Activated naive CD4-positive, alpha-beta T cell treated with anti-CD3 and anti-CD28 coated beads, Interleukin-2, amount 50 U/mL, for 24 hours (primary cell): ENCODE results near the gene BTAF1.

Experiments
- H3K27ac Mint-ChIP-seq: one replicate; pipeline ENCODE4 v1.8.0; 2021; ENCODE audit warnings: mild to moderate bottlenecking, mixed read lengths
- H3K27me3 Mint-ChIP-seq: one replicate; pipeline ENCODE4 v1.8.0; 2021; ENCODE audit warnings: mixed read lengths
- H3K36me3 Mint-ChIP-seq: one replicate; pipeline ENCODE4 v1.8.0; 2021; ENCODE audit warnings: mixed read lengths
- H3K4me1 Mint-ChIP-seq: one replicate; pipeline ENCODE4 v1.8.0; 2021; ENCODE audit warnings: mixed read lengths
- H3K4me3 Mint-ChIP-seq: one replicate; pipeline ENCODE4 v1.8.0; 2021; ENCODE audit warnings: mild to moderate bottlenecking, mixed read lengths
- H3K9me3 Mint-ChIP-seq: one replicate; pipeline ENCODE4 v1.8.0; 2021; ENCODE audit warnings: mixed read lengths

Gene BTAF1

GRCh38 chr10:91896212-91896756 is 27.3 kb upstream of the BTAF1 start:
- Mint-ChIP-seq H3K36me3 (no peaks in the 10 kb centered on the region), H3K4me1 (peaks cover 4% of the 10 kb centered on the region), H3K27me3 (peaks cover 1% of the 10 kb centered on the region), H3K4me3 (no peak overlapping the region), H3K27ac (no peak overlapping the region), H3K9me3 (no peaks in the 10 kb centered on the region)

- Mint-ChIP-seq H3K27ac (no peak overlapping the region), H3K4me3 (no peak overlapping the region), H3K27me3 (peaks cover 1% of the 10 kb centered on the region), H3K4me1 (peaks cover 16% of the 10 kb centered on the region), H3K9me3 (no peaks in the 10 kb centered on the region), H3K36me3 (no peaks in the 10 kb centered on the region)
Measured at GRCh38 chr10:91897421-91897820, 26.1 kb upstream of the BTAF1 start.

- Mint-ChIP-seq H3K4me1 (peaks cover 27% of the 10 kb centered on the region), H3K36me3 (no peaks in the 10 kb centered on the region), H3K4me3 (peak overlapping the region; percentile 51), H3K27me3 (no peaks in the 10 kb centered on the region), H3K9me3 (no peaks in the 10 kb centered on the region), H3K27ac (peak overlapping the region; percentile 78)
Measured at GRCh38 chr10:91901784-91902677, 21.5 kb upstream of the BTAF1 start.

GRCh38 chr10:91907033-91907594 is 16.5 kb upstream of the BTAF1 start:
- peak overlapping the region; percentile 89 for H3K4me3 Mint-ChIP-seq
- H3K27ac Mint-ChIP-seq = peak overlapping the region; percentile 53
- no peaks in the 10 kb centered on the region for H3K9me3 Mint-ChIP-seq
- H3K4me1 Mint-ChIP-seq = peaks cover 32% of the 10 kb centered on the region
- no peaks in the 10 kb centered on the region for H3K27me3 Mint-ChIP-seq
- no peaks in the 10 kb centered on the region for H3K36me3 Mint-ChIP-seq

GRCh38 chr10:91907914-91908336 is 15.6 kb upstream of the BTAF1 start:
- no peaks in the 10 kb centered on the region for H3K9me3 Mint-ChIP-seq
- H3K36me3 Mint-ChIP-seq = no peaks in the 10 kb centered on the region
- peak overlapping the region; percentile 53 for H3K27ac Mint-ChIP-seq

GRCh38 chr10:91908337-91909116 is 15.0 kb upstream of the BTAF1 start:
- Mint-ChIP-seq H3K4me3 (peak overlapping the region; percentile 93), H3K27ac (peak overlapping the region; percentile 94), H3K27me3 (peaks cover 7% of the 10 kb centered on the region), H3K9me3 (no peaks in the 10 kb centered on the region), H3K4me1 (peaks cover 25% of the 10 kb centered on the region), H3K36me3 (no peaks in the 10 kb centered on the region)

More at GRCh38 chr10:91907914-91908336, 15.6 kb upstream of the BTAF1 start:
- H3K4me1 Mint-ChIP-seq = peaks cover 25% of the 10 kb centered on the region
- peaks cover 2% of the 10 kb centered on the region for H3K27me3 Mint-ChIP-seq
- peak overlapping the region; percentile 89 for H3K4me3 Mint-ChIP-seq

GRCh38 chr10:91909117-91909677 is 14.4 kb upstream of the BTAF1 start, which contains the start of gene FGFBP3:
Gene FGFBP3, minus strand, starts transcription at chr10:91909486. Its CDS starts 517 bp downstream, at chr10:91908969.
- Mint-ChIP-seq H3K4me1 (peaks cover 25% of the 10 kb centered on the region), H3K27me3 (peaks cover 7% of the 10 kb centered on the region)

GRCh38 chr10:91910467-91910866 is 13.1 kb upstream of the BTAF1 start:
- Mint-ChIP-seq H3K36me3 (no peaks in the 10 kb centered on the region), H3K9me3 (no peaks in the 10 kb centered on the region), H3K27ac (no peak overlapping the region), H3K4me3 (no peak overlapping the region), H3K4me1 (peaks cover 25% of the 10 kb centered on the region), H3K27me3 (peaks cover 8% of the 10 kb centered on the region)

More at GRCh38 chr10:91909117-91909677, 14.4 kb upstream of the BTAF1 start, which contains the start of gene FGFBP3:
- Mint-ChIP-seq H3K36me3 (no peaks in the 10 kb centered on the region), H3K27ac (peak within 1 kb of the TSS; percentile 94), H3K9me3 (no peaks in the 10 kb centered on the region), H3K4me3 (peak within 1 kb of the TSS; percentile 93)

GRCh38 chr10:91919651-91920050 is 3.9 kb upstream of the BTAF1 start:
- H3K27ac Mint-ChIP-seq = no peak overlapping the region
- no peaks in the 10 kb centered on the region for H3K9me3 Mint-ChIP-seq
- H3K27me3 Mint-ChIP-seq = peaks cover 19% of the 10 kb centered on the region
- no peak overlapping the region for H3K4me3 Mint-ChIP-seq
- peaks cover 12% of the 10 kb centered on the region for H3K4me1 Mint-ChIP-seq
- no peaks in the 10 kb centered on the region for H3K36me3 Mint-ChIP-seq

GRCh38 chr10:91924212-91925021 is 847 bp downstream of the BTAF1 start:
- peaks cover 51% of the 10 kb centered on the region for H3K4me1 Mint-ChIP-seq
- H3K9me3 Mint-ChIP-seq = no peaks in the 10 kb centered on the region
- H3K4me3 Mint-ChIP-seq = peak overlapping the region; percentile 95

GRCh38 chr10:91925022-91925320 is 1.4 kb downstream of the BTAF1 start:
- H3K9me3 Mint-ChIP-seq = no peaks in the 10 kb centered on the region
- H3K4me1 Mint-ChIP-seq = peaks cover 51% of the 10 kb centered on the region
- no peaks in the 10 kb centered on the region for H3K27me3 Mint-ChIP-seq
- H3K27ac Mint-ChIP-seq = no peak overlapping the region
- H3K4me3 Mint-ChIP-seq = peak overlapping the region; percentile 95
- peaks cover 12% of the 10 kb centered on the region for H3K36me3 Mint-ChIP-seq

More at GRCh38 chr10:91924212-91925021, 847 bp downstream of the BTAF1 start:
- Mint-ChIP-seq H3K27me3 (no peaks in the 10 kb centered on the region), H3K27ac (peak overlapping the region; percentile 95), H3K36me3 (peaks cover 12% of the 10 kb centered on the region)

- no peak overlapping the region for H3K27ac Mint-ChIP-seq
- no peaks in the 10 kb centered on the region for H3K27me3 Mint-ChIP-seq
- H3K4me1 Mint-ChIP-seq = peaks cover 77% of the 10 kb centered on the region
- H3K4me3 Mint-ChIP-seq = no peak overlapping the region
- peaks cover 18% of the 10 kb centered on the region for H3K36me3 Mint-ChIP-seq
- no peaks in the 10 kb centered on the region for H3K9me3 Mint-ChIP-seq
Measured at GRCh38 chr10:91930939-91931338, 7.4 kb downstream of the BTAF1 start.

- Mint-ChIP-seq H3K4me1 (peaks cover 76% of the 10 kb centered on the region), H3K36me3 (peaks cover 17% of the 10 kb centered on the region), H3K27ac (no peak overlapping the region), H3K9me3 (no peaks in the 10 kb centered on the region), H3K27me3 (no peaks in the 10 kb centered on the region), H3K4me3 (no peak overlapping the region)
Measured at GRCh38 chr10:91931526-91932190, 8.1 kb downstream of the BTAF1 start.

GRCh38 chr10:91932737-91933136 is 9.2 kb downstream of the BTAF1 start:
- Mint-ChIP-seq H3K4me3 (no peak overlapping the region), H3K27me3 (no peaks in the 10 kb centered on the region), H3K4me1 (peaks cover 73% of the 10 kb centered on the region), H3K27ac (no peak overlapping the region), H3K36me3 (peaks cover 17% of the 10 kb centered on the region), H3K9me3 (no peaks in the 10 kb centered on the region)
